NCI-H1092 treated with DMSO at 0.1 percent for 48 hours (cell line): ENCODE results near the gene GID8.
"Not testable (repeated sequence)": the region's sequence is repeated elsewhere in the genome, so short reads cannot be mapped to it uniquely, and the experiment has no call there.

ENCODE experiments used
- DNase-seq: peaks from one replicate; lab custom pipeline; 2025; lab: John Stamatoyannopoulos, UW

GID8 gene

DNA sequence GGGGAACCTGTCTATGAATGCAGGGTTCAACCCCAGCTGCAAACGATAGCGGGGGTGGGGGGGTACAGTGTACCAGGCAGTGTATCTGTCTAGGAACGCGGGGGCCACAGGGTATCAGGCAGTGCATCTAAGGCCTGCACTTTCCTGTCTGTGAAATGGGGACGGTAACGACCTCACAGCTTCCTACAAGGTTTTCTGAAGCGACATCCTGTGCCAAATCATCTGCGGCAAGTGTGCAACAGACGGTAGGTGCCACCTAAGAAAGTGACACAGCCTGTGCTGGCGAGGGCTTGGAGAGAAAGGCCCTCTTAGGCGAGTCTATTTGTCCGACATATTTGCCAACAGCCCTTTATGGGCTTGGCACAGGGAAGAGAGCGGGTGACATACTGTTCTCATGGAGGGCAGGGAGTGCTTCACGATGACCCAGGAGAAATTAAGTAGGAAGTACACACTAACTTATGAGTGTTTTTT lies 15.5 kb upstream of the GID8 start:
- DNase-seq: no peak

DNA sequence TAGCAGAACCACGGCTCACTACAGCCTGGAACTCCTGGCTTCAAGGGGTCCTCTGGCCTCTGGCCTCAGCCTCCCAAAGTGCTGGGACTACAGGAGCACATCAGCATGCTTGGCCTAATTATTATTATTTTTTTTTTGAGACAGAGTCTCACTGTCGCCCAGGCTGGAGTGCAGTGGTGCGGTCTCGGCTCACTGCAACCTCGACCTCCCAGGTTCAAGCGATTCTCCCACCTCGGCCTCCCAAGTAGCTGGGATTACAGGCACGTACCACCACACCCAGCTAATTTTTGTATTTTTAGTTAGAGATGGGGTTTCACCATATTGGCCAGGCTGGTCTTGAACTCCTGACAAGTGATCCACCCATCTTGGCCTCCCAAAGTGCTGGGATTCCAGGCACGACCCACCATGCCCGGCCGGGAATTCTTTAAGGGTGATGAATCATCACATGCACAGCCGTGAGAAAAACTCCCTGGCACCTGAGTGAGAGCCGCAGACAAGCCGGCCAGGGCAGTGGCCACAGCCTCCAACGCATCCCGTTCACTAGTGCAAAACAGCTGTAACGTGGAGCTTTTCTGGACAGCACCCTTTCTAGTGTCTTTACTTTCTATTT lies 14.8 kb upstream of the GID8 start:
- DNase-seq: not testable (repeated sequence)

DNA sequence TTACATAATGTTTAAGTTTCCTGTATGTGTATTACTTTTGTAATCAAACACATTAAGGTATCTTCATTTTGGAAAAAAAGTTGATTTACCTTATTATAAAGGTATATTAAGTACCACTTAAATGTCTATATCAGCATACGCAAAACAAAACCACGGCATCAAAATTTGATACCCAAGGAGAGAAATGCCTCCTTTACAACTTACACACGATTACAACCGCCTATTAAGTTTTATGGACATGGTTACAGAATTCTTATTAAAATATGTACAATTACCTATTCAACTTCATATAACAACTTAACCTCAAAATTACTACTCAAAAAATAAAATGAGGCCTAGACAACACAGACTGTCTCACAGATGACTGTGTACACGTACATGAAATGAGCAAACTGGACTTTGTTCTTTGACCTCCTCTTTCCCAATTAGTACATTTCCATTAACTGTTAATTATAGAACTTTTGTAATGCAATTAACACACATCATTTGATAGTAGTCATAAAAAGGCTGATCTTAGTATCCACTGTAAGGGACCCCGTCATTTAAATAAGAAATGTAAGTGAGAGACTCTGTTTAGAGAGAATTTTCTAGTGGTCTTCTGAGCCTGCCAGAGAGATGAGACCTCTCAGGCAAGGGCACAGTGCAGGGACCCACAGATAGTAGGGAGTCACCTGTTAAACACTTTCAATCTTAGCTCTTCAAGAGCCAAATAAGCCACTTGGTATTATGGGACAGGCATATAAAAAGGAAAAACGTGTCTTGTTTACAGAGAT lies 14.1 kb upstream of the GID8 start:
- DNase-seq: no peak

DNA sequence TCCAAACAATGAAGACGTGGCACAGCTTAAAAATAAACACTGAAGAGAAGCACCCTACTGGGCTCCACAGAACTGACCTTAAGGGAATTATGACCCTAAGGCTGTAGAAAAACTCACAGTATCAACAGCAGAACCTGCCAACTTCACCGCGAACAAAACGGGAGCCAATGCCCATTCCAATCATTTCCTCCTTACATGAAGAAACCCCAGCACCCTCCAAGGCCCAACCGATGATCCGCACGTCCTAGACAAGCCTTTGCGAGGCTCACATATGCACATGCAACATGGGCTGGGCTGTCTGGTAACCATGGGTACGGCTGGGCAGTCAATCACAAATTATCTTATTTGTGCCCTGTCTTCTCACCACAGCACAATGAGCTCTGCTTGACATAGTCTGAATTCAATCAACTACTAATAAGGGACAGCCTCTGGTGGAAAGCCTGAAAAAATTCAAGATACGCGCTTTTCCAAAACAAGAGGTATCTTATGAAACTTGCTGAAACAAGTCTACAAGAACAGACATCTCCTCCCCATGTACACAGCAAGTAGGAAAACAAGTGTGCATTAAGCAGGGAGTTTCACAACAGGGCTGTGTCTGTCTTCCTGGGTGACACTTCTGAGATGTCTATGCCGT lies 13.4 kb upstream of the GID8 start:
- DNase-seq: no peak

DNA sequence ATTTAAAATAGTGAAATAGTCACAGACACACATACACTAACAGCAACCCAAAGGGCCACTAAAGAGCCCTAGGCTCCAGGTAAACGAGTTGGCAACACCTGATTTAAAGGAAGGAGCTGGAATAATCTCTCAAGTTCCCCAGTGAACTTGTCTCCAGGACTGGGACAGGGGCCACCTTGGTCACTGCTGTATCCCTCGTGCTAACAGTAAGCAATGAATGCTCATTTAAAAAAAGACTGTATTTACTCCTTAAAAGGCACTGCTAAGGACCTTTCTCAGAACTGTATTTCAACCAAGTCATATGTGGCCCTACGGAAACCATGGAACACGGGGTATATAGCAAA lies 12.9 kb upstream of the GID8 start:
- DNase-seq: no peak

DNA sequence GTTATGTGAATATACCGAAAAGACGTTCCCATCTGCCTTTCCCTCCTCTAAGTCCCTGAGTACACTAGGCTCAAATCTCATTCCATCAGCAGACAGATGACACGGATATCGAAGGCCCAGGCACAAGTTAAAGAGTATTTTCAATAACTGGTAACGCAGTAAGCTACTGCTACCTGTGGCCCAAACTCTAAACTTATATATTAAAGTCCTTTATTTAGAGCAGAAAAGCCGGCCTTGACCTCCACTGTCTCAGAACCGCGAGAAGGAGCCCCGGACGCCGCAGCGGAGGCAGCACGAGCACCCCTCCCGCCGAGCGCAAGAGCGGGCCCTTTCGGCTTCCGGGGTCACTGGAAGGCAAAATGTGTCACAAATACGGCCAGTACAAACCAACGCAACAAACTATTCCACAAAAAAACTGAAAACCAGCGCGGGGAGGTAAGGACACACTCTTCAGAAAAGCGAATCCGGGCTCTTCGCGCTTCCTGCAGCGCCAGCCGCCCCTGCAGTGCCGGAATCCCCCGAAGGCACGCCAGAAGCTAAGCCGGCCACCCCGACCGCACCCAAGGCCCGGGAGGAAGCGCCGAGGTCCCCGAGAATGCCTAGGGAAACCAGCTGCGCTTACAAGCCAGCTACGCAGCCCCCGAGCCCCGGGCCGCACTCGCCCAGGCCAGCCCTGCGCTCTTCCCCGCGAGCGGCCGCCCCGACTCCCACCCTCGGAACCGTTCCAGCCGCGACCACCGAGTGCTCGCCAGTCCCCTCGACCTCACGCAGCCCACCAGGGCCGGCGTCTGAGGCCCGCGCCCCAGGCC lies 12.3 kb upstream of the GID8 start:
- peak; percentile 30 for DNase-seq

DNA sequence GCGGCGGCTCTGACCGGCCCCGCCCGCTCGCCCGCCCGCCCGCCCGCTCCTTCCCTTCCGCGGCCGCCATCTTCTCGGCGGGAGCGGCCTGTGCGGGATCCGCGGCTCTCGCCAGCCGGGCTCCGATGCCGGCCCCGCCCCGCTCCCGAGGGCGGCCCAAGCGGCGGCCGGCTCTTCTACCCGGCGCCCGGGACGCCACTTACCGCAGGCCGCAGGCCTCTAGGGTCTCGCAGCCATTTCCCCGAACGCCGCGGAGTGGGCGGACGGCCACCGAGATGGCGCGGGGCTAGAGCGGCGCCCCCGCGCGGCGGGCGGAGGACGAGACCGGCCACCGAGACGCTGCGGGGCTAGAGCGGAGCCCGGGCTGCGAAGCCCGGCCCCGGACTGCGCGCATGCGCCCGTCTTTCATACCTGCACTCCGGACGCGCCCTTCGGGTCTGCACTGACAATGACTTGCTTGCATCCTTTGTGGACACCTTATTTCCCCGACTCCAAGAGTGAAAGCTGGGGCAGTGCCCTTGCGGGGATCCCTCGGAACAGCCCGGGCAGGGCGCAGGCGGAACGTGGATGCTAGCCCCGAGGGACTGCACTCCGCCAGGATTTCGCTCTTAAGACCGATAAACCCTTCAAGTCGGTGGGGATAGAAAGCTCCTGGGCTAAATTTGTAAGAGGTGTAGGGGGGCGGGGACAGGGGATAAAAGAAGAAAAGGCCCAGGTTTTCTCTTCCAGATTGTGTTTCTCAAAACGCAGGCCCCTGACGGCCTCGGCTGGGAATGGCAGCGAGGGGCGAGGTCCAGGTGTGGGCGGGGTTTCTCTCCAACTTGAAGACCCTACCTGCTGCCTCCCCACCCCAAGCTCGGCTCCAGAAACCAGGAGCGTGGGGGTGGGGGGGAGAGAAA lies 11.5 kb upstream of the GID8 start, which contains the start of gene DIDO1:
Gene DIDO1 (minus strand): TSS at position 277 of the 899 bp plus-strand sequence.
- peak; percentile 88 for DNase-seq

DNA sequence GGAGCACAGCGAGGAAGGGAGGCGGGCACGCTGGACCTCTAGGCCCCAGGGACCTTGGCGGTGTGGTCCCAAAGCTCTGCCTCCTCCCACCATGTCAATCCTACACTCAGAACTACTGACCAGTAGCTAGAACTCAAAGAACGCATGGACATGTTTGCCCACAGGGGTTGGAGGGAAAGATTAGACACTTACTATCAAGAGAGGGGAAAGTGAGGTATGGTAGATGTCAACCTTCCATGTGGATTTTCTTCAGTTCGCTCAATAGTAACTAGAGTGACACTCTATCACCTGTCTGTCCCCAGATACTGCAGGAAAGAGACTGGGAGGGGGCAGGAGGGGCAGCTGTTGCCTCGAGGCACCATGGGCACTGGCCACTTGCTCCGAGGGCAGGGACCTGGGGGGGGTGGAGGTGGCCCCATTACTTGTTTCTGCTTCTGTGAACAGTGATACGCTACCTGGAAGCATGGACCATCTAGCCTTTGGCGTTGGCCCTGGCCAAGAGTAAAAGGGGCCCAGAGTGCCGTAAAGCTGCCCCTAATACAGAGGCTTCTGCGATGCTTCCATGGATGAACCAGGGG lies 10.7 kb upstream of the GID8 start:
- DNase-seq: no peak

DNA sequence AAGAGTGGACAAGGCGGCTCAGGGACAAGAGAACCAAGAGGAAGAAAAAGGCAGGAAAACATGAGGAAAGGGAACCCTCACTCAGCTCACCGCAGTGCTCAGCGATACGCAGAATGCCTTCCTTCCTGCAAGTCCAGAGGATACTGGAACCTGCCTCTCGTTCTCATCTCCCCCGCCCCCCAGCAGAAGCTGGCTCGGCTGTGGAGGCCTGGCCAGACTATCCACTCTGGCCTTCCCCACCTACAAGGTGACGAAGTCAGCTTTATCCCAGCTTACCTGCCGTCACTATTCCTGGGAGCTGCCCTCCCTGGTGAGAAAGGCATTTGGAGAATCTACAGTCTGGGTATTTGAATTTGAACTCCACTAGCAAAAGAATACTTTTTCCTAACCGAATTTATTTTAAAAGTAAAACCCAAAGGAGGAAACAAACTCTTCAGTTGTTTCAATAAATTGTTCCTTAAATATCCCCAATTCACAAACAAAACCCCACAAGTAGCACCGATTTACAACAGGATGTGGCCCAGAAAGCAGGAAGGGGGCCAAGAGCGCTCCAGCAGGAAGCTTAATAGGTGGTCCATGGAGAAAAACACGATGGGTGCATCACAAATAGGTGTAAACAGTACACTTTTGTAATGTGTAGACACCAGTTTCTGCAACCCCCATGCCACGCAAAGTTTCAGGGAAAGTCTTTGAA lies 9.6 kb upstream of the GID8 start:
- DNase-seq: no peak

DNA sequence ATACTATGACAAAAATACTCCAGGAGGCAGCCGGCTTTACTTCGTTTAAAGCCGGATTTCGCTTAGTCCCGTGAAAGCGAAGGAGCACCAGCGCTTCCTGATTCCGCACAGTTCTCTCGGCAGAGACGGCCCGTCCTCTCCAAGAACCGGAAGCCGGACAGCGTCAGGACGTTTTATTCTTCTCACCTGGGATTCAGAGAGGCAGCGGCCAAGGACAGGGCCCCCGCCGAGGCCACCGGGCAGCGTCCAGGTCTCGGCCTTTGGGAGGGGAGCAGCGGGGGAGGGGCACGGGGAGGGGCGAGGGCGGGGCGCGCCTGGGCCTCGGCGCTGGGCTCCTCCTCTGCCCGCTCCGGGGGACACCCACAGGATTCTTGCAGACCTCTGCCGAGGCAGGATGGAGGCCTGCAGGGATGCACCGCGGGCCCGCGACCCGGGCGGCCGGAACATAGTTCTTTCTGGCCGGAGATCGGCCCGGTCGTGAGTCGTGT lies 8.9 kb upstream of the GID8 start:
- no peak for DNase-seq

DNA sequence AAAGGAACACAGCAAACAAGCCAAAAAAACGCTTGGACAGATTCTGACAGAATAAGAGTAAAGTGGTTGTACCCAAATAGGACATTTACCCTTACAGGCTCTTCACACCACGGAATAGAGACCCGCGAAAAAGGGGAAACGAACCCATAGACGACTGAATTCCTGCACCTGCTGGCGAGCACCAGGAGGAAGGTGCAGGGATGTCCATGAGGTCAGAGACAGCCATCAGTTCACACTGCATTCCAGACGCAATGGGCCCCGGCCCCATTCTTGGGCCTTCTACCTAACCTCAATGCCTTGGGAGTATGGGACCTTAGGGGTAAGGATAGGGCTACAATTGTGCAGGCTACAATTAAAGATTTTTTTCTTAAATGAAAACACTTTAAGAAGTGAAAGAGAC lies 6.5 kb upstream of the GID8 start:
- DNase-seq: no peak

DNA sequence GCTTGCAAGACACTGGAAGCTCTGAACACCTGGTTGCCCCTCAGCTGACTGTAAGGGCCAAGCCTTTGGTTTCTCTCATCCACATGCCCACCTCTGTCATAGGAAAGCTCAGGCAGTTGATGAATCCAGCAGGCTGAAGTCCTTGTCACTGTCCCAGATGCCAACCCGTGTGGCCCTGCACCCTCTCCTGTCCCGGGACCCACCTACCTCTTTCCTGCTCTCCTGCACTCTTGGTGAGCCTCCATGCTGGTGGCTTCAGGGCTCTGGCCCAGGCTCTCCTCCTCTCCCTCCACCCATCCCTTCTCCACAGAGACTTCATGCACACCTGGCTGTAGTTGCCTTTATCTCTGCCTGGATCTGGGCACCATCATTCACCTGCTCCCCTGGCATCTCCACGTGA lies 4.0 kb upstream of the GID8 start:
- no peak for DNase-seq

DNA sequence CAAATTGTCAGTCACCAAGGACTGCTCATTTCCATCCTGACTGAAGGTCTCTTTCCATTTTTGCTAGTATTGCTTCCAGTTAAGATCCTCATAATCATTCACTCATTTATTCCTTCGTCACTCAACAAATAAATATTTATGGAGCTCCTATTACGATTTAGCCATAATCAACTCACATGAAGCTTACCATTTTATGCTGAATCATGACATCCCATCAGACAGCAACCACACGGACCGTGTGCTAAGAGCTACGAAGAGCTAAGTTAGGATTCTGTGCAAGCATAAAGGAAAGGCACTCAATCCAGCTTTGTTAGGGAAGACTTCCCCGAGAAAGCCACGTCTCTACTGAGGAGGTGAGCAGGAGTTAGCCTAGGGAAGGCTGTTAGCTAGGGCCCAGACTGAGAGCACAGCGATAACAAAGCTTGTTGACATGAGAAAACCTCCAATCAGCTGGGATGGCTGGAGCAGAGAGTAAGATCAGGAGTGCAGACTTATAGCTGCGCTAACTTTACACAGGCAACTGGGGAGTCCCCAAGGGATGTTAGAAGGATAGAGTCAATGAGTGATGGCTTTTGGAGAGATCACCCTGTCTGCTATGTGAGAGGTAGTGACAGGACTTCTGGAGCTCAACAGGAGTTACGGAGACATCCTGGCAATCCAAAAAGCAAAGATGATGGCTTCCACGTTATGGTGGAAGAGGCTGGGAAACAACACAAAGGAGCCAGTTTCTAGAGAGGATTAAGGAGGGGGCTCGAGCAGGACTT lies 2.6 kb upstream of the GID8 start:
- DNase-seq: no peak

DNA sequence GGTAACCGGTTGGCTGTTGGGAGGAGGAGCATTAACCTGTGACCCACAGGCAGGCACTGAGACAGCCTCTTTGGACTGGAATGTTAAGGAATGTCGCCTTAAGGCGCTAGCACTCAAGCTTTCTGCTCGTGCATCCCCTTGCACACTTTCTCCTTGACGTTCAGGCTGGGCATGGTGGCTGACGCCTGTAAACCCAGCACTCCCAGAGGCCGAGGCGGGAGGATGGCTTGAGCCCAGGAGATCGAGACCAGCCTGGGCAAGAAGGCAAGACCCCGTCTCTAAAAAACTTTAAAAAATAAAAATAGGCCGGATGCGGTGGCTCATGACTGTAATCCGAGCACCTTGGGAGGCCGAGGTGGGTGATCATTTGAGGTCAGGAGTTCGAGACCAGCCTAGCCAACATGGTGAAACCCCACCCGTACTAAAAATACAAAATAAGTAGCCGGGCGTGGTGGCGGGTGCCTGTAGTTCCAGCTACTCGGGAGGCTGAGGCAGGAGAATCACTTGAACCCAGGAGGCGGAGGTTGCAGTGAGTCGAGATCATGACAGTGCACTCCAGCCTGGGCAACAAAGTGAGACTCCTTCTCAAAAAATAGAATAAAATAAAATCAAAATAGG lies 1.9 kb upstream of the GID8 start:
- no peak for DNase-seq

DNA sequence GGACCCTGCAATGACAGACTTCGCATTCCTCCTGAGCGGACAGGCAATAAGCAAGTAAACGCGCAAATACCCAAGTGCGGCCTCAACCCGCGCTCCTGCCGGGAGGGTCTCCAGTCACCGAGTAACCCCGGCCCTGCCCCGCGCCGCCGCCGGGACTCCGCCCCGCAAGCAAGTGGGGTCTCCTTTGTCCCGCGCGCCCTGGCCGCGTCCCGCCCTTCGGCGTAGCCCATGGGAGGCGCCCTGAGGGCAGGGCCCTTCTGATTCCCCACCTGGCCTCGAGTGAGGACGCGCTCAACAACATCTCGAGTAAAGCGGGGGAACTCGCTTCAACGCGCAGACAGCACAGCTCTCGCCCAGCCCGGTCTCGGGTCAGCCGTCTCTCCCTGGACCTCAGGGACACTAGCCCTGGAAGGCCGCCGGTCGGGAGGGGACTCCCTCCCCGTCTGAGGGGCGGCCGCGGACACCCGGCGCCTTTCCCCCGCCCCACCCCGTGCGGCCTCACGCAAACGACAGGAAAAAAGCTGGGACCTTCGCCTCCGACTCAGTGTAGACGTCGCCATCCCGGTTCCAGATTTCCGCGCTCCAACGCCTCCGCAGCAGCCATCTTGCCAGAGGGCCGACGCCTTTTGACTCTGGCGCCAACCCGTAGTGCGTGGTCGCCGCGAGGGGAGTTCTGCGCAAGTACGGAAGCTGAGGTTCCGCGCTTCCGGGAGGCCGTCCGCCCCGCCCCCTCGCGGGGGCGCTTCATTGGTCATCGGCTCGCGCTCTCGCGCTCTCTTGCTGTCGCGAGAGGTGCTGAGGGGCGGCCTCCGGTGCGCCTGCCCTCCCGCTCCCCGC lies 461 bp upstream of the GID8 start:
- DNase-seq: peak; percentile 96

DNA sequence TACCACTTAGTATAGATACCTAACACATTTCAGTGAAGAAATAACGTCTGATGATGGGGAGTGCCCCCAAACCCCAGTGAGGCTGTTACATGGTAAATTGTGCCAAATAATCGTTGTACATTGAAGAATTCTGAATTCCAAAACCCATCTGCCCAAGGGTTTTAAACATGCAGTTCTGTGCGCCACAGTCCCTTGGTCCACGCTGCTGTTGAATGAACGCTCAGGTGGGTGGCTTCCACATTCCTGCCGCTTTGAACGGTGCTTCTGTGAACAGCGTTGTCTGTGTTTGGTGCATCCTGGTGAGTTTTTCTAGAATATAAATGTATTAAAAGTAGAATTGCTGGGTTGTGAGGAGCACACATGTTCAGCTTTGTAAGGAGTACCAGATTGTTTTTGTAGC lies 2.9 kb downstream of the GID8 start:
- no peak for DNase-seq

DNA sequence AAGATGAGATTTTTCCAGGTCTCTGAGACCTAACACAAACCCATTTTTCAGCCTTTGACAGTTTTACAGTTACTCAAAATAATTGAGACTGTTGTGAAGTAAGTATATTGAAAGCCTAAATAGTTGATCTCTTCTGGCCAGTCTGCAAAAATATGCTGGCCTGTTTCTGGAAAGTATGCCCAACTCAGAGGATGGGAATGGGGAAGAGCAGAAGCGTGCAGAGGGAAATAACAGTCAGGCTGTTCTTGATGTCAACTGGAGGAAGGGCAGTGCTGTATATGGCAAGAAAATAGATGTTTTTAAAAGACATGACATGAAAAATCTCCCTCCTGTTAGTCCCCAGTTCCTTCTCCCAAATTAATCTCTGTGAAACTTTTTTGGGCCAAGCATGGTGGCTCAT lies 3.8 kb downstream of the GID8 start:
- DNase-seq: no peak

DNA sequence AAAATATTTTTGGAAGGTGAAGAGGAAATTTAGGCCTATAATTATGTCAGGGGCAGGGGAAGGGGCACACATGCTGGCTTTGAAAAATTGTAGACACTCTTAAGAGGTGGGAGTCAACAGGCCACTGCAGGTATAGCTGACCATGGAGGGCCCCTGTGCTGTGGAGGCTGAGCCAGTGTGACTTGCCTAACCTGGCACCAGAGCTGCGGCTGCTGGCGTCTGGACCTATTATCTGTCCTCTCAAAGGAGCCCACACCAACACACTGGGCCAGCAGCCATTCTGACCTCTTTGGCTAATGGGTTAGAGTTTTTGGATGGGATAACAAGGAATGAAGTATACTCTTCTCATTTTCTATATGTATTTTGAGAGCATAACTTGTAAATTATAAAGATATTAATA lies 4.5 kb downstream of the GID8 start:
- no peak for DNase-seq
